Measurements from ENCODE around the gene NRIP1. TPM values are rescaled to one million over a fixed set of nuclear protein-coding genes. Genes with fewer than 3 reads are reported as not detected.

Gene NRIP1
- total RNA-seq, 4 donors from 2014 or later, result 38.5 to 63.7 (median 55.6) TPM

DNA sequence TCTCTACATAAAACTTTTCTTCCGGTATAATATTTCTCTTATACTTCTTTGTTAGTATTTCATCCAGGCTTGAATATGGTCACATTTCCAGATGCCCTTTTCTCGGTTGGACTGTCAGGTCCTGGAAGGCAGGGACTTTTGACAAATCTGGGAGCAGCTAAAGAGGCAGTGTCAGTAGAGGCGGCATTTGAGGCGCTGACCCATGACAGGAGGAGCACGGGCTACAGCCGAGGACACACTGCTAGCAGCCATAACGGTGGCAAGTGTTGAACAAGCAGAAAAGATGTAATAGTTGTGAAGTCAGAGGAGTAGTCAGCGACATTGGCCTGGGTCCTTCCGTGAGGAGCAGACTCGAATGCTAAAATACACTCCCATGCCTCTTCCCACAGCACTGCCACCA lies 14.5 kb upstream of the NRIP1 start:
- Histone ChIP-seq H3K4me1 (no peaks in the 10 kb centered on the region), H3K4me3 (no peak overlapping the region), H3K27ac (no peak overlapping the region), H3K9me3 (no peaks in the 10 kb centered on the region), H3K36me3 (no peaks in the 10 kb centered on the region), H3K27me3 (no peaks in the 10 kb centered on the region)
- 83 to 96% methylated on average over 10 of the region's 10 CpGs for WGBS, 2 donors (ENCODE audit: low coverage in 1 of 2)
- no peak for DNase-seq
- in situ Hi-C loops (cut with MboI; ENCODE audit: low pct_ligation_motif_present in 1 of 4, low pct_unique_long_range_greater_than_20kb in 1 of 4, low sequenced_read_pairs in 3 of 4), result no loop called here
- TF ChIP-seq, protein P1, sequence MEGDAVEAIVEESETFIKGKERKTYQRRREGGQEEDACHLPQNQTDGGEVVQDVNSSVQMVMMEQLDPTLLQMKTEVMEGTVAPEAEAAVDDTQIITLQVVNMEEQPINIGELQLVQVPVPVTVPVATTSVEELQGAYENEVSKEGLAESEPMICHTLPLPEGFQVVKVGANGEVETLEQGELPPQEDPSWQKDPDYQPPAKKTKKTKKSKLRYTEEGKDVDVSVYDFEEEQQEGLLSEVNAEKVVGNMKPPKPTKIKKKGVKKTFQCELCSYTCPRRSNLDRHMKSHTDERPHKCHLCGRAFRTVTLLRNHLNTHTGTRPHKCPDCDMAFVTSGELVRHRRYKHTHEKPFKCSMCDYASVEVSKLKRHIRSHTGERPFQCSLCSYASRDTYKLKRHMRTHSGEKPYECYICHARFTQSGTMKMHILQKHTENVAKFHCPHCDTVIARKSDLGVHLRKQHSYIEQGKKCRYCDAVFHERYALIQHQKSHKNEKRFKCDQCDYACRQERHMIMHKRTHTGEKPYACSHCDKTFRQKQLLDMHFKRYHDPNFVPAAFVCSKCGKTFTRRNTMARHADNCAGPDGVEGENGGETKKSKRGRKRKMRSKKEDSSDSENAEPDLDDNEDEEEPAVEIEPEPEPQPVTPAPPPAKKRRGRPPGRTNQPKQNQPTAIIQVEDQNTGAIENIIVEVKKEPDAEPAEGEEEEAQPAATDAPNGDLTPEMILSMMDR (IDR thresholded peaks at IDR 0.05), result no peak
- intact Hi-C loops (cut with DNase I; ENCODE audit: low total_unique reads), result no loop called here

DNA sequence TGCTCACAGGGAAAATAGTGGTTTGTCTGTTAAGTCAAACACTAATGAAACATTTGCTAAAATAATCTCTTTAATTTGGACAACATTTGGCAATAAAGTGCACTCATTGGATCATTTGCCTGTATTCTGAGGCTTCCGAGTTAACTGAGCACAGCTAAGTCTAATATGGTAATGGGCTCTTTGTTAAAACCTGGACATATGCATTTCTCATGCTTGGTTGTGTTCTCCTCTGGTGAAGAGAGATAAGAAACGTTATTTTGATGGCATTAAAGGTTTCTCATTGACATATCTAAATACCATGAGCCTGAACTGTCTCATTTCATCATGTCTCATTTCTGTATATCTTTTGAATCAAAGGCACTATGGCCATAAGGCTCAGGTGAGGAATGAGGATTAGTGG lies 13.4 kb upstream of the NRIP1 start:
- intact Hi-C loops (cut with DNase I; ENCODE audit: low total_unique reads) (no loop called here), in situ Hi-C loops (cut with MboI; ENCODE audit: low pct_ligation_motif_present in 1 of 4, low pct_unique_long_range_greater_than_20kb in 1 of 4, low sequenced_read_pairs in 3 of 4) (no loop called here)
- no peaks in the 10 kb centered on the region for H3K4me1 ChIP-seq
- 68 to 70% methylated on average over 2 of the region's 2 CpGs for WGBS, 2 donors (ENCODE audit: low coverage in 1 of 2)
- H3K36me3 ChIP-seq, result no peaks in the 10 kb centered on the region
- DNase-seq, result no peak
- no peaks in the 10 kb centered on the region for H3K9me3 ChIP-seq
- no peak overlapping the region for H3K27ac ChIP-seq
- no peaks in the 10 kb centered on the region for H3K27me3 ChIP-seq
- no peak for TF ChIP-seq EP300 (IDR thresholded peaks at IDR 0.05; ENCODE audit: low read depth)
- no peak for TF ChIP-seq POLR2AphosphoS5 (IDR thresholded peaks at IDR 0.05)
- TF ChIP-seq POLR2A (IDR thresholded peaks at IDR 0.05), result no peak
- TF ChIP-seq, protein P1 (IDR thresholded peaks at IDR 0.05), result no peak
- H3K4me3 ChIP-seq, result no peak overlapping the region

DNA sequence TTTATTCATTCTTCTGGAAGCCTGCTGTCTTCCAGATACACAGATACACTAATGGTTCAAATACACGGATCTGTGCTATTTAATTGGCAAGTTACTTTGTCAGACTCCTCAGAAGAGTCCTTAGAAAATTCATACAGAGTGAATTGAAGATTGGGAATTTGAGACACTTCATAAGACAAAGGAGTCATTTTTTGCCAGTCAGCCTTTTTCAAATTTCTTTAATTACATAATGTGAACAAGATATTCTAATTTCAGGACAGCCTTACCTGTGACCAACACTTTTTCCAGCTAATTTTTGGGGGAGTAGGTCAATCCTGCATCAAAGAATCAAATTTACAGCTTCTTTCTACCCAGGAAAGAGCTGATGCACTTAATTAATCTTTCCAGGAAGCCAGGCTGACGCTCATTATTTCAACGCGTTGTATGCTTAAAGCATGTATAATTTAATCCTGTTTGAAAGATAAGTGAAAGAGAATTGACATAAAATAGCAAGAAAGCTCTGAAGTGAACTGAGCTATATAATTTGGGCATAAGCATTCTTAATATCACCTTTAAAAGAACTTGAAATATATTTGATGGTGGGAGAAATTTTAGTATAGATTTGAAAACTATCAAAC lies 12.8 kb upstream of the NRIP1 start:
- 82 to 85% methylated on average over 4 of the region's 4 CpGs for WGBS, 2 donors (ENCODE audit: low coverage in 1 of 2)
- Histone ChIP-seq H3K4me3 (no peak overlapping the region), H3K4me1 (no peaks in the 10 kb centered on the region), H3K9me3 (no peaks in the 10 kb centered on the region), H3K27me3 (no peaks in the 10 kb centered on the region), H3K36me3 (no peaks in the 10 kb centered on the region), H3K27ac (no peak overlapping the region)
- TF ChIP-seq, protein P1 (IDR thresholded peaks at IDR 0.05), result no peak
- TF ChIP-seq EP300 (IDR thresholded peaks at IDR 0.05; ENCODE audit: low read depth) (no peak), POLR2A (IDR thresholded peaks at IDR 0.05) (no peak), POLR2AphosphoS5 (IDR thresholded peaks at IDR 0.05) (no peak)
- in situ Hi-C loops (cut with MboI; ENCODE audit: low pct_ligation_motif_present in 1 of 4, low pct_unique_long_range_greater_than_20kb in 1 of 4, low sequenced_read_pairs in 3 of 4) (no loop called here), intact Hi-C loops (cut with DNase I; ENCODE audit: low total_unique reads) (no loop called here)
- no peak for DNase-seq

DNA sequence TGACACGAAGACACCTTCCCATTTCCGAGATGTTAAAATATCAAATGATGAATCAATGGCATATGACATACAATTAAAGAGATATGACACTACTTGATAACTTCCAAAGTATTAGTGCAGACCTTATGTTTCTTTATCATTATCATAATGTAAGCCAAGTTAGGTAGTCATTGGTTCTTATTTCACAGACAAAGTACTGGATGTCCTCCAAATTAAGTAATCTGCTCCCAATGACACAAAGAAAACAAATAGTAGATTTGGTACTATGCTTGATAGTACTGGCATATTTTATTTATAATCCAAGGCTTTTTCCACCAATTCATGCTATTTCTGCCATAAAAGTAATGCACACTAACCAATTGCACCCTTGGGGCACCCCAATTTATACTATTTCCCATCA lies 11.9 kb upstream of the NRIP1 start:
- no peaks in the 10 kb centered on the region for H3K27me3 ChIP-seq
- TF ChIP-seq, protein P1 (IDR thresholded peaks at IDR 0.05), result no peak
- TF ChIP-seq POLR2A (IDR thresholded peaks at IDR 0.05) (no peak), EP300 (IDR thresholded peaks at IDR 0.05; ENCODE audit: low read depth) (no peak), POLR2AphosphoS5 (IDR thresholded peaks at IDR 0.05) (no peak)
- intact Hi-C loops (cut with DNase I; ENCODE audit: low total_unique reads) (no loop called here), in situ Hi-C loops (cut with MboI; ENCODE audit: low pct_ligation_motif_present in 1 of 4, low pct_unique_long_range_greater_than_20kb in 1 of 4, low sequenced_read_pairs in 3 of 4) (no loop called here)
- 83 to 91% methylated on average over 2 of the region's 2 CpGs for WGBS, 2 donors (ENCODE audit: low coverage in 1 of 2)
- DNase-seq, result no peak
- H3K4me3 ChIP-seq, result no peak overlapping the region
- no peak overlapping the region for H3K27ac ChIP-seq
- H3K36me3 ChIP-seq, result no peaks in the 10 kb centered on the region
- H3K9me3 ChIP-seq, result no peaks in the 10 kb centered on the region
- H3K4me1 ChIP-seq, result no peaks in the 10 kb centered on the region

Data from transverse colon (tissue), 4 donors.